Karpas-422 (cell line): ENCODE data around the gene RRP1. TPM values are rescaled to one million over a fixed set of nuclear protein-coding genes. Genes with fewer than 3 reads are reported as not detected.
"Not testable (repeated sequence)": the region's sequence is repeated elsewhere in the genome, so short reads cannot be mapped to it uniquely, and the experiment has no call there.

Experiments used
- DNase-seq: peaks from one replicate; pipeline ENCODE4 v3.0.0-alpha.2; 2015
- H2AFZ ChIP-seq: fragments of 200-600 bp; sonication (generic); 2 replicates; pipeline ENCODE4 v1.6.1; 2014; ENCODE audit warnings: antibody characterized with exemption, low read length, mixed read lengths
- H3K27ac ChIP-seq: fragments of 200-600 bp; sonication (generic); 2 replicates; pipeline ENCODE4 v1.5.1; 2014; ENCODE audit warnings: mild to moderate bottlenecking, low read length, moderate library complexity
- H3K27me3 ChIP-seq: fragments of 200-600 bp; sonication (generic); 2 replicates; pipeline ENCODE4 v1.6.1; 2014; ENCODE audit warnings: low read length, mixed read lengths
- H3K36me3 ChIP-seq: fragments of 200-600 bp; sonication (generic); 2 replicates; pipeline ENCODE4 v1.6.1; 2014; ENCODE audit warnings: low read length, mixed read lengths; ENCODE audit not compliant: insufficient read depth
- H3K4me1 ChIP-seq: fragments of 200-600 bp; sonication (generic); 2 replicates; pipeline ENCODE4 v1.6.1; 2014; ENCODE audit warnings: mild to moderate bottlenecking, low read length, mixed read lengths
- H3K4me2 ChIP-seq: fragments of 200-600 bp; sonication (generic); 2 replicates; pipeline ENCODE4 v1.6.1; 2014; ENCODE audit warnings: low read length, low read depth, mild to moderate bottlenecking; ENCODE audit not compliant: poor library complexity, severe bottlenecking
- H3K4me3 ChIP-seq: fragments of 200-600 bp; sonication (generic); 2 replicates; pipeline ENCODE4 v1.5.1; 2014; ENCODE audit warnings: mild to moderate bottlenecking, antibody characterized with exemption, low read length, mixed read lengths
- H3K79me2 ChIP-seq: fragments of 200-600 bp; sonication (generic); 2 replicates; pipeline ENCODE4 v1.6.1; 2014; ENCODE audit warnings: mild to moderate bottlenecking, low read length, mixed read lengths
- H3K9ac ChIP-seq: fragments of 200-600 bp; sonication (generic); 2 replicates; pipeline ENCODE4 v1.6.0; 2014; ENCODE audit warnings: low read length
- H3K9me2 ChIP-seq: fragments of 200-600 bp; sonication (generic), shearing (Covaris generic); replicated peaks from 2 replicates; pipeline ENCODE4 v1.6.0; 2014; ENCODE audit warnings: mild to moderate bottlenecking, low read length, moderate library complexity; ENCODE audit not compliant: insufficient read depth
- H3K9me3 ChIP-seq: fragments of 300-700, 200-600 bp; sonication (generic); 2 replicates; pipeline ENCODE4 v1.6.1; 2014; ENCODE audit warnings: low read length, mixed read lengths
- H4K20me1 ChIP-seq: fragments of 200-600 bp; sonication (generic); 2 replicates; pipeline ENCODE4 v1.6.1; 2014; ENCODE audit warnings: mild to moderate bottlenecking, antibody characterized with exemption, low read length, low read depth; ENCODE audit not compliant: insufficient read depth
- total RNA-seq: library from RNA; depleted of rRNA; stranded (reverse); fragments of >200 nt; shearing (Covaris generic); gene quantifications from 2 replicates; pipeline ENCODE4 v1.2.3, GENCODE V29; 2014; ENCODE audit warnings: low replicate concordance

RRP1 gene
- total RNA-seq, 1 experiment from 2014 or later: 28.8 TPM

DNA sequence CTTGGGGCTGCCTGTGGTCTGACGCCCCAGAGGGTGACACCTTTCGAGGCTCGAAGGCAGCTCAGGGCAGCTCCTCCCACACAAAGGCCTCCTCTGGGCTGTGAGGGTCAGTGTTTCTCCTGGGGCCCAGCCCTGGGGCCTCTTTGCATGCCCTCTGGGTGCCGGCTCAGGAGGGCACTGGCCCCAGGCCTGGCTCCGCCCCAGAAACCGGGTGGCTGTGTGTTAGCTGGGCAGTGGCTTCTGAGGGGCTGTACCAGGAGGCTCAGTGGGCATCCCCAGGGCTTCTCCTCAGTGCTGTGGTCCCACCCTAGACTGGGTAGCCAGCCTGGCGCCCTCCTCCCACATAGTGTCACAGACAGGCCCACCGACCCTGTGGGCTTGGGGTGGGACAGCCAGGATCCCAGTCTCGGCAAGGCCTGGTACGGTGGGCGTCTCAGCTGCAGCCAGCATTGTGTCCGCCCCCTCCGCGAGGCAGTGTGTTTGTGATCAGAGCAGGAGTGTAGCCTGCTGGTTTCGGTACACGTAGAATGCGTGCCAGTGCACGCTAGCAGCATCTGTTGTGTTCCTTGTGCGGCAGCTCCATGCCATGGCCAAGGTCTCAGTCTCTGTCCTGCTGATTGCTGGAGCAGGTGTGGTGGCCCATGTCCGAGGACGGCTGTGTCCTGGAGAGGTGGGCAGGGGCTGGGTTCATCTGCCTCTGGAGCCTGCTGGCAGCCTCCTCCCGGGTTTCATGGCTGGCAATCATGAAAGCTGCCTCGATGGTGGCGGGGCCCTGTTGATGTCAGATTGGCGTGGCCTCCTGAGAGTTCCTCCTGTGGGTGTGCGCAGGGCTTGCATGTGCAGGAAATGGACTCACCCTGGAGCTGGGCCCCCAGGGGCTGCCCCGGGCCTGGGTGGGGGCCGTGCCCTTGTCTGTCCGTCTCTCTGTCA lies 28.0 kb downstream of the RRP1 start:
- H3K9me3 ChIP-seq: no peaks in the 10 kb centered on the region
- H3K27ac ChIP-seq: no peak overlapping the region
- DNase-seq: no peak
- peaks cover 25% of the 10 kb centered on the region for H3K4me1 ChIP-seq
- no peaks in the 10 kb centered on the region for H3K27me3 ChIP-seq
- H3K36me3 ChIP-seq: no peaks in the 10 kb centered on the region
- H3K4me3 ChIP-seq: no peak overlapping the region
- H2AFZ ChIP-seq: no peak overlapping the region
- no peak overlapping the region for H3K4me2 ChIP-seq
- no peaks in the 10 kb centered on the region for H3K9me2 ChIP-seq
- H4K20me1 ChIP-seq: no peaks in the 10 kb centered on the region
- H3K9ac ChIP-seq: no peak overlapping the region
- no peaks in the 10 kb centered on the region for H3K79me2 ChIP-seq

DNA sequence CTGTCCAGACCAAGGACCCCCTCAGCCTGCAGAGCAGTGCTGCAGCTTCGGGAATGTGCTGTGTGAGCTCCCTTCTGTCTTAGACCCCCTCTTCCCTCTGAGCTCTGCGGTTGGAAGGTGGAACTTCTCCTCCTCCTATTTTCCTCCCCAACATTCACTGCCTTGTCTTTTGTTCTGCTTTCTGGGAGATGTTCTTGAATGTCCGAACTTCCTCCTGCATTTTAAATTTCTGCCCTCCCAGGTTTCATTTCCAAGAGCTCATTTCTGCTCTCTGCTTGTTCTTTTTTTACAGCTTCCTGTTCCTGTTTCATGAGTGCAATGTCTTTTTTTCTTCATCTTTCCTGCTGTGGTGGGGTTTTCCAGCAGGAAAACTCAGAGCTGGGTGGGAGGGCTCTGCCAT lies 29.3 kb downstream of the RRP1 start:
- Histone ChIP-seq H3K4me1 (peaks cover 25% of the 10 kb centered on the region), H3K27me3 (no peaks in the 10 kb centered on the region), H3K4me2 (peak overlapping the region; percentile 40), H3K27ac (no peak overlapping the region), H3K9ac (peak overlapping the region; percentile 23; the same call in 1 of the 2 replicates), H2AFZ (no peak overlapping the region), H4K20me1 (no peaks in the 10 kb centered on the region), H3K9me2 (no peaks in the 10 kb centered on the region), H3K79me2 (no peaks in the 10 kb centered on the region), H3K4me3 (no peak overlapping the region), H3K36me3 (no peaks in the 10 kb centered on the region), H3K9me3 (no peaks in the 10 kb centered on the region)
- peak; percentile 45 for DNase-seq

DNA sequence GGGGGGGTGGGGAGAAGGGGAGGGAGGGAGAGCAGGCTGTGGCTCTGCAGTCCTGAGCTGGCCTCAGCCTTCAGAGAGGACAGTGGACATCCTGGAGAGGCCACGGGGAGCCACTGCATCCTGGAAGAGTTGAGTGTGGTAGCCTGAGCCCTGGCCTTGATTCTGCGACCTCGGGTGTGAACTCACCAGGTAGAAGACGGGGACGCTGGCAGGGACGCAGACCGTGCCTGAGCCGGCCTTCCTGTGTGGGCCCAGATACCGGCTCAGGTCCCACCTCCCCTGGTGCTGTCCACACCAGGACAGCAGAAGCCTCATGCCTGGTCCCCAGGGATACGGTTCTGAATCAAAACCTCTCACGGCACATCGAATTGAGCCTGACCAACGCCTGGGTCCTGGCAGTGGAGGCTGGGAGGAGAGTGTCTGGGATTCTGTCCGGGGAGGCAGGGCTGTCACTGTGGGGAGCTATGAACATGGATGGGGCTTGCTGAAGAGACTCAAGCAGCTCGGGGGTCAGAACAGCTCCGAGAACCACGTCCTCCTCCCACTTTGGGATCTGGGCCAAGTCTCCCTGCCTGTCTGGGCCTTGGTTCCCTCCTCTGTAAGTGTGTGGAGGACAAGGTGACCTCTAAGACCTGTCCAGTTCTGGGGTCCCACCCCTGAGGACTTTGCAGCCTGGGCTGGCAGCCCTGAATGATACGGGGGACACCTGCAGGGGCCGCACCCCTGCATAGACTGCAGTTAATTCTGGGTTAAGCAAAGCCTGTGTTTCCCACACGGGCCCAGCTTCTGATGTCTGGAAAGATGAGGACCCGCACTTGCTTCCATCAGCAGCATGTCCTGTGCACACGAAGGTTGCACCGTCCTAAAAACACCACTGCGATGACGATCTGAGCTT lies 30.4 kb downstream of the RRP1 start:
- H2AFZ ChIP-seq: no peak overlapping the region
- no peaks in the 10 kb centered on the region for H3K27me3 ChIP-seq
- H3K9ac ChIP-seq: no peak overlapping the region
- no peak overlapping the region for H3K27ac ChIP-seq
- no peaks in the 10 kb centered on the region for H3K9me3 ChIP-seq
- peak; percentile 36 for DNase-seq
- no peak overlapping the region for H3K4me2 ChIP-seq
- H3K4me3 ChIP-seq: no peak overlapping the region
- H3K79me2 ChIP-seq: no peaks in the 10 kb centered on the region
- no peaks in the 10 kb centered on the region for H3K9me2 ChIP-seq
- H3K36me3 ChIP-seq: no peaks in the 10 kb centered on the region
- peaks cover 25% of the 10 kb centered on the region for H3K4me1 ChIP-seq
- H4K20me1 ChIP-seq: no peaks in the 10 kb centered on the region

DNA sequence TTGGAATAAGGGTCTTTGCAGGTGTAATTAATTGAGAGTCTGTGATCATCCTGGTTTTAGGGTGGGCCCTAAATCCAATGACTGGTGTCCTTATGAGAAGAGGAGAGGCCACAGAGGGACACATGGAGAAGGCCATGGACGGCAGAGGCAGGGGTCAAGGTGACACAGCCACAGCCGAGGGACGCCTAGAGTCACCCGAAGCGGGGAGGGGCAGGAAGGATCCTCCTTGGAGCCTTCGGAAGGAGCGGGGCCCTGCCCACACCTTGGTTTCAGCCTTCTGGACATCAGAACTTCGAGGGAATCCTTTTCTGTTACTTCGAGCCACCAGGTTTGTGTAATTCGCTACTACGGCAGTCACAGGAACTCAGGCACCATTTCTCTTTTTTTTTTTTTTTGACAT lies 31.1 kb downstream of the RRP1 start:
- no peaks in the 10 kb centered on the region for H3K36me3 ChIP-seq
- H3K4me2 ChIP-seq: no peak overlapping the region
- H4K20me1 ChIP-seq: no peaks in the 10 kb centered on the region
- H3K9me3 ChIP-seq: no peaks in the 10 kb centered on the region
- peaks cover 25% of the 10 kb centered on the region for H3K4me1 ChIP-seq
- DNase-seq: no peak
- no peak overlapping the region for H3K27ac ChIP-seq
- no peak overlapping the region for H3K9ac ChIP-seq
- H3K79me2 ChIP-seq: no peaks in the 10 kb centered on the region
- H3K4me3 ChIP-seq: no peak overlapping the region
- no peaks in the 10 kb centered on the region for H3K27me3 ChIP-seq
- H3K9me2 ChIP-seq: no peaks in the 10 kb centered on the region
- no peak overlapping the region for H2AFZ ChIP-seq

DNA sequence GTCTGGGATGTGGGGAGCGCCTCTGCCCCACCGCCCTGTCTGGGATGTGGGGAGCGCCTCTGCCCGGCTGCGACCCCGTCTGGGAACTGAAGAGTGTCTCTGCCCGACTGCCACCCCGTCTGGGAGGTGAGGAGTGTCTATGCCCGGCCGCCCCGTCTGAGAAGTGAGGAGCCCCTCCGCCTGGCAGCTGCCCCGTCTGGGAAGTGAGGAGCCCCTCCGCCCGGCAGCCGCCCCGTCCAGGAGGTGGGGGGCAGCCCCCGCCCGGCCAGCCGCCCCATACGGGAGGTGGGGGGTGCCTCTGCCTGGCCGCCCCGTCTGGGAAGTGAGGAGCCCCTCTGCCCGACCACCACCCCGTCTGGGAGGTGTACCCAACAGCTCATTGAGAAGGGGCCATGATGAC lies 32.8 kb downstream of the RRP1 start:
- not testable (repeated sequence) for H3K36me3 ChIP-seq, DNase-seq, H3K9ac ChIP-seq, H3K79me2 ChIP-seq, H4K20me1 ChIP-seq, H3K27me3 ChIP-seq, H3K4me3 ChIP-seq, H3K9me3 ChIP-seq, H3K4me2 ChIP-seq, H2AFZ ChIP-seq, H3K9me2 ChIP-seq, H3K27ac ChIP-seq
- peaks cover 17% of the 10 kb centered on the region for H3K4me1 ChIP-seq

DNA sequence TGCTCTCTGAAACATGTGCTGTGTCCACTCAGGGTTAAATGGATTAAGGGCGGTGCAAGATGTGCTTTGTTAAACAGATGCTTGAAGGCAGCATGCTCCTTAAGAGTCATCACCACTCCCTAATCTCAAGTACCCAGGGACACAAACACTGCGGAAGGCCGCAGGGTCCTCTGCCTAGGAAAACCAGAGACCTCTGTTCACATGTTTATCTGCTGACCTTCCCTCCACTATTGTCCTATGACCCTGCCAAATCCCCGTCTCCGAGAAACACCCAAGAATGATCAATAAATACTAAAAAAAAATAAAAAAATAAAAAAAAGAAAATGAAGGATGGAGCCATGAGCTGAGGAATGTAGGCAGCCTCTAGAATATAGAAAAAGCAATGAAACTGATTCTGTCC lies 33.4 kb downstream of the RRP1 start:
- not testable (repeated sequence) for H3K9ac ChIP-seq, H4K20me1 ChIP-seq, H3K27me3 ChIP-seq, H3K4me2 ChIP-seq, H3K9me3 ChIP-seq, H3K79me2 ChIP-seq, H3K36me3 ChIP-seq, H3K27ac ChIP-seq, H3K4me3 ChIP-seq, H2AFZ ChIP-seq, H3K9me2 ChIP-seq, DNase-seq
- peaks cover 13% of the 10 kb centered on the region for H3K4me1 ChIP-seq

DNA sequence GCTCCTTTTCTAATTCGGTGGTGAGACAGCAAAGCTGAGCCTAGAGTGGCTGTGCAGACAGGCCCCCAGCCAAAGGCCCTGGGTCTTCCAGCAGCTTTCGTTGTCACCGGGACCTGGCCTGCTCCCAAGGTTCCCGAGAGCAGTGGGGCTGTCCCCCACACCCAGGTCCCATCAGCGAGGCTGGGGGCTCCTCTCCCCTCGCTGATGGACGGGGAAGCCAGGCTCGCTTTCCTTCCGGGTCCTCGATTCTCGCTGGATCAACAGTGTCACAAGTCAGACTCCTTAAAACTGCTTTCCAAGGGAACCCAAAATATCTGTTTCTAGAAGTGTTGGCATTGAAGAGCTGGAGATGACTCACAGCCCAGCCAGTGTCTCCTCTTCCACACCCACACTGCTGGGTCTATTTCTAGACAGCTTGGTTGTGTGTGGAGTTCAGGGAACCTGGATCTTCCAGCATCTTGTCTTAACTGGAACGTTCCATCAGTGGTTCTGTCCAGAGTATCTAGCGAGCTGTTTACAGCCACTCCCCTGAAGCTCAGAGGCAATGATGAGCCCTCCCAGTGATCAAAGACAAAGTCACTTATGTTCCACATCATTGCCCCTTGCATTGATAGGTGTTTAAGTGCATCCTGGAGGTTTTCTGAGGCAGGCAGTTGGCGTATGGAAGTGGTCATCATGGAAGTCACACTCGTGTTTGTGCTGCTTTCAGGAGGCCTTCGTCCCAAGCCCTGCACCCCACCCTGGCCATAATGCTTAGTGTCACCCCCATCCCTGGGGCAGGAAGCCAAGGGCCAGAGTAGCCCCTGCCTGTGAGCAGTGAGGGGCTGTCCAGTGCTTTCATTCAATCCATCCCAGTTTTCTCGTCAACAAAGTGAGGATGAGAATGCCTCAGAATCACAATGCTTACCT lies 35.2 kb downstream of the RRP1 start:
- Histone ChIP-seq H3K4me2 (no peak overlapping the region), H3K36me3 (no peaks in the 10 kb centered on the region), H3K9me3 (no peaks in the 10 kb centered on the region), H3K9me2 (no peaks in the 10 kb centered on the region), H3K4me1 (no peaks in the 10 kb centered on the region), H3K4me3 (no peak overlapping the region), H2AFZ (no peak overlapping the region), H3K27me3 (no peaks in the 10 kb centered on the region), H3K79me2 (no peaks in the 10 kb centered on the region), H3K9ac (no peak overlapping the region), H4K20me1 (no peaks in the 10 kb centered on the region), H3K27ac (no peak overlapping the region)
- no peak for DNase-seq
